H1 (cell line): Measurements from ENCODE around the gene ADCY1. TPM values are rescaled to one million over a fixed set of nuclear protein-coding genes. Genes with fewer than 3 reads are reported as not detected.

Source experiments
- CTCF ChIA-PET: fragments of 300-600 bp; sonication (Branson Sonifier 250); formaldehyde crosslinking; loops from one replicate; lab custom pipeline; 2021; ENCODE audit not compliant: partially characterized antibody; lab: Charles Lee
- POLR2A ChIA-PET: fragments of 300-600 bp; sonication (Branson Sonifier 250); formaldehyde crosslinking; loops from one replicate; lab custom pipeline; 2021; ENCODE audit warnings: inconsistent platforms; ENCODE audit not compliant: partially characterized antibody; lab: Charles Lee
- DNase-seq, 2 experiments: peaks; one replicate each; pipeline versions ENCODE4 v3.0.0 to v3.0.0-alpha.2; 2010 to 2022; ENCODE audit warnings: low spot score in 2 of 2, low read depth in 1 of 2, mixed read lengths in 1 of 2
- FAIRE-seq: peaks from 2 replicates; lab custom pipeline; 2011; peaks lifted over from hg19 to GRCh38; lab: Jason Lieb, UNC
- H2AFZ ChIP-seq: 2 replicates; pipeline ENCODE4 v1.8.1; 2012; ENCODE audit warnings: low read length, inconsistent platforms
- H2AK5ac ChIP-seq: 2 replicates; pipeline ENCODE4 v1.6.1; 2013; ENCODE audit warnings: low read depth, low read length
- H2BK120ac ChIP-seq: replicated peaks from 2 replicates; pipeline ENCODE3; 2013; ENCODE audit warnings: low read depth, low read length, inconsistent platforms
- H2BK12ac ChIP-seq: 2 replicates; pipeline ENCODE4 v1.6.1; 2013; ENCODE audit warnings: low read depth, low read length
- H2BK15ac ChIP-seq: 2 replicates; pipeline ENCODE4 v1.6.1; 2013; ENCODE audit warnings: low read length
- H2BK20ac ChIP-seq: 2 replicates; pipeline ENCODE4 v1.6.1; 2013; ENCODE audit warnings: low read length
- H2BK5ac ChIP-seq: 2 replicates; pipeline ENCODE4 v1.6.1; 2013; ENCODE audit warnings: low read depth, low read length
- H3K14ac ChIP-seq: 2 replicates; pipeline ENCODE4 v1.6.1; 2013; ENCODE audit warnings: inconsistent platforms; ENCODE audit not compliant: insufficient read length
- H3K18ac ChIP-seq: 2 replicates; pipeline ENCODE4 v1.6.1; 2013; ENCODE audit warnings: low read length; ENCODE audit errors: extremely low read depth
- H3K23ac ChIP-seq: 2 replicates; pipeline ENCODE4 v1.6.1; 2013; ENCODE audit warnings: inconsistent platforms; ENCODE audit not compliant: insufficient read length
- H3K23me2 ChIP-seq: 2 replicates; pipeline ENCODE4 v1.6.1; 2013; ENCODE audit warnings: low read depth, low read length
- H3K27ac ChIP-seq: 2 replicates; pipeline ENCODE4 v1.6.1; 2011; ENCODE audit warnings: low read depth, low read length, inconsistent platforms
- H3K27me3 ChIP-seq, 4 experiments: replicated peaks in 1 of 4; 1 replicate in 1 of 4; 2 replicates in 3 of 4; pipeline versions ENCODE4 v1.6.1 to v1.8.1; 2011 to 2013; ENCODE audit warnings: low read length in 3 of 4, mild to moderate bottlenecking in 3 of 4, inconsistent platforms in 2 of 4, mixed read lengths in 2 of 4, moderate library complexity in 1 of 4; ENCODE audit not compliant: control insufficient read depth in 3 of 4, insufficient read depth in 3 of 4; ENCODE audit errors: extremely low read depth in 1 of 4
- H3K36me3 ChIP-seq, 4 experiments: 2 replicates each; pipeline versions ENCODE4 v1.6.1 to v1.8.1; 2011 to 2013; ENCODE audit warnings: mild to moderate bottlenecking in 4 of 4, low read length in 3 of 4, moderate library complexity in 2 of 4, control low read depth in 1 of 4, inconsistent platforms in 1 of 4; ENCODE audit not compliant: insufficient read depth in 4 of 4, control insufficient read depth in 2 of 4
- H3K4ac ChIP-seq: replicated peaks from 2 replicates; pipeline ENCODE3; 2013; ENCODE audit warnings: low read length, low read depth, mixed read lengths, inconsistent platforms; ENCODE audit not compliant: insufficient read length
- H3K4me1 ChIP-seq, 4 experiments: replicated peaks in 1 of 4; 1 replicate in 1 of 4; 2 replicates in 3 of 4; pipeline versions ENCODE4 v1.6.1 to v1.8.1; 2011 to 2013; ENCODE audit warnings: low read length in 3 of 4, inconsistent platforms in 2 of 4, mixed read lengths in 1 of 4; ENCODE audit not compliant: insufficient read depth in 4 of 4, control insufficient read depth in 3 of 4
- H3K4me2 ChIP-seq, 2 experiments: 2 replicates each; pipeline versions ENCODE4 v1.6.1 to v1.8.1; 2011 to 2013; ENCODE audit warnings: low read depth in 2 of 2, low read length in 2 of 2, control low read depth in 1 of 2, inconsistent platforms in 1 of 2, mild to moderate bottlenecking in 1 of 2; ENCODE audit not compliant: insufficient read depth in 1 of 2
- H3K4me3 ChIP-seq, 4 experiments: fragments of 200-600, 300-600 bp in 1 of 4; sonication (generic), shearing (Covaris generic), sonication (Bioruptor Twin) in 1 of 4; 2 replicates each; pipeline versions ENCODE4 v1.5.1 to v1.8.1; 2011 to 2016; ENCODE audit warnings: low read length in 4 of 4, low read depth in 3 of 4, control low read depth in 2 of 4, inconsistent platforms in 2 of 4, mild to moderate bottlenecking in 2 of 4, mixed read lengths in 1 of 4, moderate library complexity in 1 of 4; ENCODE audit not compliant: insufficient read depth in 2 of 4; ENCODE audit errors: extremely low read depth in 1 of 4
- H3K56ac ChIP-seq: replicated peaks from 2 replicates; pipeline ENCODE3; 2013; ENCODE audit warnings: low read depth, mild to moderate bottlenecking, mixed read lengths, low read length, inconsistent platforms; ENCODE audit not compliant: insufficient read length
- H3K79me1 ChIP-seq: 2 replicates; pipeline ENCODE4 v1.6.1; 2013; ENCODE audit warnings: low read depth, low read length, control low read depth
- H3K79me2 ChIP-seq, 2 experiments: 2 replicates each; pipeline versions ENCODE4 v1.6.1 to v1.8.1; 2012 to 2013; ENCODE audit warnings: low read length in 2 of 2, mild to moderate bottlenecking in 2 of 2, inconsistent platforms in 1 of 2; ENCODE audit not compliant: insufficient read depth in 2 of 2, control insufficient read depth in 1 of 2
- H3K9ac ChIP-seq, 4 experiments: replicated peaks in 1 of 4; 1 replicate in 1 of 4; 2 replicates in 3 of 4; pipeline versions ENCODE4 v1.6.1 to v1.8.1; 2011 to 2013; ENCODE audit warnings: low read depth in 3 of 4, low read length in 3 of 4, control low read depth in 2 of 4, mild to moderate bottlenecking in 2 of 4, moderate library complexity in 2 of 4, inconsistent platforms in 1 of 4; ENCODE audit errors: extremely low read depth in 1 of 4
- H3K9me3 ChIP-seq, 2 experiments: 2 replicates each; pipeline versions ENCODE4 v1.6.1 to v1.8.1; 2012 to 2013; ENCODE audit warnings: mild to moderate bottlenecking in 2 of 2, moderate library complexity in 2 of 2, control low read depth in 1 of 2, inconsistent platforms in 1 of 2, low read depth in 1 of 2, low read length in 1 of 2, mixed read lengths in 1 of 2; ENCODE audit not compliant: insufficient read depth in 2 of 2
- H4K20me1 ChIP-seq, 2 experiments: replicated peaks in 1 of 2; 2 replicates each; pipeline versions ENCODE3 to v1.8.1; 2011 to 2013; ENCODE audit warnings: inconsistent platforms in 2 of 2, low read length in 2 of 2, mild to moderate bottlenecking in 1 of 2; ENCODE audit not compliant: insufficient read depth in 2 of 2, control insufficient read depth in 1 of 2
- H4K5ac ChIP-seq: 2 replicates; pipeline ENCODE4 v1.6.1; 2013; ENCODE audit warnings: low read length, low read depth, mixed read lengths, inconsistent platforms; ENCODE audit not compliant: insufficient read length
- H4K8ac ChIP-seq: 2 replicates; pipeline ENCODE4 v1.8.0; 2013; ENCODE audit warnings: mild to moderate bottlenecking, moderate library complexity, low read length, inconsistent platforms; ENCODE audit not compliant: insufficient read depth; ENCODE audit errors: extremely low read depth
- H4K91ac ChIP-seq: replicated peaks from 2 replicates; pipeline ENCODE3; 2013; ENCODE audit warnings: low read length, mixed read lengths, inconsistent platforms; ENCODE audit not compliant: insufficient read length
- ATF3 ChIP-seq: IDR thresholded peaks from 2 replicates; pipeline ENCODE4 v1.6.1; 2011; ENCODE audit warnings: low read depth, mild to moderate bottlenecking, low read length; ENCODE audit not compliant: insufficient read depth
- EGR1 ChIP-seq: IDR thresholded peaks from 2 replicates; pipeline ENCODE4 v1.6.1; 2011; ENCODE audit warnings: low read depth, low read length, borderline replicate concordance
- GTF2F1 ChIP-seq: IDR thresholded peaks from 2 replicates; pipeline ENCODE4 v1.6.1; 2012; ENCODE audit warnings: low read depth, low read length, improper control_type of control experiment, borderline replicate concordance
- MAFK ChIP-seq: IDR thresholded peaks from 2 replicates; pipeline ENCODE4 v1.6.1; 2012; ENCODE audit warnings: low read depth, mild to moderate bottlenecking, improper control_type of control experiment, low read length
- NRF1 ChIP-seq: IDR thresholded peaks from 2 replicates; pipeline ENCODE4 v1.6.1; 2011; ENCODE audit warnings: mild to moderate bottlenecking, low read depth, low read length, improper control_type of control experiment
- POLR2AphosphoS5 ChIP-seq: IDR thresholded peaks from 2 replicates; pipeline ENCODE4 v1.6.1; 2011; ENCODE audit warnings: low read depth, low read length
- SP1 ChIP-seq: IDR thresholded peaks from 2 replicates; pipeline ENCODE4 v1.6.1; 2011; ENCODE audit warnings: low read depth, low read length
- TAF7 ChIP-seq: optimal IDR thresholded peaks from 2 replicates; pipeline ENCODE3; 2011; ENCODE audit warnings: low read depth, mild to moderate bottlenecking, inconsistent platforms, low read length, moderate library complexity, borderline replicate concordance
- ZNF274 ChIP-seq: IDR thresholded peaks from 2 replicates; pipeline ENCODE4 v1.7.0; 2012; ENCODE audit warnings: low read length, borderline replicate concordance; ENCODE audit errors: extremely low read depth
- WGBS, 2 experiments: shearing (Covaris generic) in 1 of 2; methylation state at CpG; one replicate each; pipeline versions ENCODE4 v1.1.6 to v1.1.7; 2013 to 2015; ENCODE audit warnings: low lambda C conversion rate in 2 of 2, mixed read lengths in 2 of 2, inconsistent platforms in 1 of 2, low coverage in 1 of 2, missing lambda C conversion rate in 1 of 2; ENCODE audit not compliant: insufficient replicate concordance in 2 of 2, insufficient coverage in 1 of 2, insufficient read length in 1 of 2; ENCODE audit errors: extremely low coverage in 1 of 2, missing lambda C conversion rate in 1 of 2; 5-methylcytosine and 5-hydroxymethylcytosine counted together
- polyA plus RNA-seq, 7 experiments: library from polyadenylated mRNA; depleted of rRNA in 3 of 7; stranded (reverse) in 5 of 7; unstranded in 2 of 7; fragments of >200 nt in 5 of 7; fragments of 200-250 nt in 2 of 7; gene quantifications; 1 replicate in 5 of 7; 2 replicates in 1 of 7; 4 replicates in 1 of 7; pipeline versions ENCODE4 v1.2.1 to v1.2.3, GENCODE V29; 2011 to 2013; ENCODE audit warnings: missing spikeins in 2 of 7, mixed read lengths in 2 of 7
- total RNA-seq: library from RNA; stranded (reverse); fragmentation: NEBNext Ultra II Directional; extraction: Animal tissue kit (Norgen Biotek cat#: 25700); gene quantifications from 2 replicates; pipeline ENCODE4 v1.2.1, GENCODE V29; 2021

Gene ADCY1
- total and polyA plus RNA-seq, 2 of the 8 experiments (the other 6 are each of a cell fraction or from before 2014, with no cell fraction given) = 7.9 to 26.9 TPM

DNA sequence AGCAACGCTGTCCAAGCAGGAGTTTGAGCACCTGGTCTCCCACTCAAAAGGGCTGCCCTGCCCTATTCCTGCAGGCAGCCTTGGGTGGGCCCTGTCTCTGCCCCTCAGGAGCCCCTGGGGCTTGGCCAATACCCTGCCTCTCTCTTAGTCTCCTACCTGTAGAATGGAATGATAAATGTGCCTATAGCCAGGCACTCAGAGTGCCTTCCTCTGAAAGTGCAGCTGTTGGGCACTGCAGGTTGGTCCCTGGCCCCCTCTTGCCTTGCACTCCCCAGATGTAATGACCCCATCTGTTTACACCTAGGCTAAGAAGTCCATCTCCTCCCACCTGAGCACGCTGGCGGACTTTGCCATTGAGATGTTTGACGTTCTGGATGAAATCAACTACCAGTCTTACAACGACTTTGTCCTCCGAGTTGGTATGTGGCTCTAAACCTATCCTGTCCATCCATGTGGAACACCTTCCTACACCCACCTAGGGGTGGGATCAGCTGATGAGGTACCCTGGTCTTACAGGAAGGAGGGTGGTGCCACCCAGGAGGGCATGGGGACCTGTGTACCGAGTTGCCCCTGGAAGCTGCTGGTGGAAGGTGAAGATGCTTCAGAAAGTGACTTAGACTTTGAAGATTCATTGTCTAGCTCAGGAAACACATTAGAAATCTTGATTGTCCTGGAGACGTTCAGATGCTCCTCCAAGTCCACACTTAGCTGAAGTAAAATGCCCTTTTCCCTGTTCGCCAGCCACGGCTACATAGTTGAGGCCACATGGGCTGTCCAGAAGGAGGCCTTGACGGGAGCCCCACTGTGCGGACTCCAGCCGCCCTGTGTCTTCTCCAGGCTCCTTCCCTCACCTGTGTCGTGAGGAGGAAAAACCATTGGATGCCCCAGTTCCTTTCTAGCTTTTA, 134.1 kb downstream of the ADCY1 start:
- Histone ChIP-seq H2AFZ (no peak overlapping the region), H2BK15ac (no peak overlapping the region), H2BK120ac (no peak overlapping the region), H4K5ac (no peak overlapping the region), H3K56ac (no peak overlapping the region), H3K14ac (no peak overlapping the region), H2BK5ac (no peak overlapping the region), H2BK12ac (no peak overlapping the region), H2AK5ac (no peak overlapping the region), H3K27ac (no peak overlapping the region), H3K4me2 (no peak overlapping the region), H3K9ac (no peak overlapping the region; a peak in 1 of 7 replicates), H2BK20ac (no peak overlapping the region), H4K8ac (no peak overlapping the region), H3K79me1 (no peaks in the 10 kb centered on the region), H3K18ac (no peak overlapping the region), H3K27me3 (no peaks in the 10 kb centered on the region), H3K4me3 (no peak overlapping the region), H3K4ac (no peak overlapping the region), H3K4me1 (no peaks in the 10 kb centered on the region; a peak in 1 of 7 replicates), H4K91ac (no peak overlapping the region), H4K20me1 (peaks cover 0 to 3% of the 10 kb centered on the region in 2 experiments), H3K79me2 (no peaks in the 10 kb centered on the region), H3K23me2 (no peaks in the 10 kb centered on the region), H3K9me3 (no peaks in the 10 kb centered on the region), H3K23ac (no peak overlapping the region), H3K36me3 (peaks cover 0 to 13% (median 5%) of the 10 kb centered on the region in 4 experiments; a peak in 4 of 8 replicates)
- 91% methylated on average over 14 of the region's 14 CpGs; no CpG with 5 or more reads in 1 of the 2 experiments for WGBS, 2 experiments
- ChIA-PET POLR2A (interaction anchor here (1.2 kb wide), 1 partner anchor 61 kb away, joined by 3 read pairs; no protein-coding TSS in a partner anchor), CTCF (interaction anchor here (0.9 to 2.0 kb wide), 4 partner anchors 13 to 143 kb away, joined by 3 to 8 read pairs (median 5); no protein-coding TSS in a partner anchor)
- FAIRE-seq = no peak
- DNase-seq = no peak
- TF ChIP-seq POLR2AphosphoS5 (no peak), GTF2F1 (no peak), NRF1 (no peak), SP1 (no peak), ZNF274 (no peak), ATF3 (no peak), MAFK (no peak), TAF7 (no peak), EGR1 (no peak)
